GM13977 (cell line): ENCODE measurements around the gene ACIN1.

Experiments used
- DNase-seq: peaks from one replicate; pipeline ENCODE4 v3.0.0; 2012; ENCODE audit warnings: low spot score
- CTCF ChIP-seq: IDR thresholded peaks from 2 replicates; pipeline ENCODE4 v1.5.1; 2012; ENCODE audit warnings: mild to moderate bottlenecking, control low read depth; ENCODE audit not compliant: insufficient read depth; ENCODE audit errors: extremely low read depth, missing control alignments
- in situ Hi-C: fragments of 300-500 bp; cut with MboI; formaldehyde crosslinking; loops from one replicate; pipeline ENCODE4 v1.12.0; 2022; ENCODE audit warnings: low sequenced_read_pairs, low pct_unique_long_range_greater_than_20kb, mixed read lengths, inconsistent platforms; ENCODE audit not compliant: unreplicated experiment

ACIN1 gene

GRCh38 chr14:23058654-23059504 lies 36.1 kb downstream of the ACIN1 start:
- TF ChIP-seq CTCF, result no peak
- in situ Hi-C loops, result loop anchor here (10.0 kb wide), 1 partner anchor 84 kb away; no protein-coding TSS in a partner anchor

DNA sequence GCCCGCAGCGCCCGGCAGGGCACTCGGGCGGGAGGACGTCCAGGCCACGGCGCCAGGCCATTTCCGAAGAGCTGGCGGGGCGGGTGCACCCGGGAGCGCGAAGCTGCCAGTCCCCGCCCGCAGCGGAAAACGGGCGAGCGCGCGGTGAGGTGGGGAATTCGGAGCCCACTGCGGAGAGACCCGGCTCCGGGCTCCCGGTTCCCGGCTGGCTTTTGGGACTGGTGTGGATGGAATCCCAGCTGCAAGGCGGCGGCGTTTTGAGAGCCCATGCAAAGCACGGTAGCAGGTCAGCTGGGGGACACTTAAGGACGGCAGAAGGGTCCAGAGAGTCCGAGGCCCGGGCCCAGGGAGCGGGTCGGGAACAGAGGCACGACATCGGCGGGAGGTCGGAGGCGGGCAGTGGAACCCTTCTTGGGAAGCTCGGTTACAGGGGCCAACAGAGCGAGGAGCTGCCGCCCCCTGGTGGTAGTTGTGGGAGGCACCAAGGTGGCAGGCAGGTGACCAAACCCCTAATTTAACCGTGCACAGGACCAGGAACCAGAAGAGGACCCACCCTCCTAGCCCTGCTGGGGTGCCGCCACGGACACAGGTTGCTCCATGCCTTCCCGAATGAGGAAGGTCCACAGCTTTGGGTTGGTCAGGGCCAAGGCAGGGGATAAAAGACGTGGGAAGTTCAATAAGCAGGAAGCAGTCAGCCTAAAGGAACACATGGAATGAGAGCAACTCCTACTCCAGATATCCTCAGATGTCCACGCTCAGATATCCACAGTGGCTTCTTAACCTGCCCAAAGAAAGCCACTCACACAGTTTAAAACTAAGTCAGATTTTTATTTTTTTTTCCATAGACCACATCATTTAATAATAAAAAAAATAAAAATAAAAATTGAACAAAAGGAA lies 36.9 kb downstream of the ACIN1 start:
- peak; percentile 95 for DNase-seq
- peak; percentile 93 for TF ChIP-seq CTCF
- in situ Hi-C loops, result loop anchor here (10.0 kb wide), 1 partner anchor 83 kb away; no protein-coding TSS in a partner anchor

More at GRCh38 chr14:23058654-23059504, 36.1 kb downstream of the ACIN1 start:
- no peak for DNase-seq

GRCh38 chr14:23056956-23057756 lies 37.8 kb downstream of the ACIN1 start, which contains the start of gene CDH24:
CDH24 (minus strand) TSS chr14:23057520; CDS start chr14:23055733, 1,787 bp downstream.
- in situ Hi-C loops, result loop anchor here (10.0 kb wide), 1 partner anchor 82 kb away; no protein-coding TSS in a partner anchor
- DNase-seq, result peak; percentile 92
- no peak for TF ChIP-seq CTCF

GRCh38 chr14:23056145-23056955 lies 38.6 kb downstream of the ACIN1 start:
- peak; percentile 94 for DNase-seq
- peak; percentile 81 for TF ChIP-seq CTCF
- in situ Hi-C loops, result loop anchor here (10.0 kb wide), 1 partner anchor 82 kb away; no protein-coding TSS in a partner anchor

GRCh38 chr14:23055621-23056144 lies 39.3 kb downstream of the ACIN1 start:
- DNase-seq, result no peak
- in situ Hi-C loops, result loop anchor here (10.0 kb wide), 1 partner anchor 81 kb away; no protein-coding TSS in a partner anchor
- no peak for TF ChIP-seq CTCF
